ENCODE measurements around the gene DCLK1. TPM values are rescaled to one million over a fixed set of nuclear protein-coding genes. Genes with fewer than 3 reads are reported as not detected.

Gene DCLK1
- total RNA-seq, 1 experiment from 2014 or later: not detected

DNA sequence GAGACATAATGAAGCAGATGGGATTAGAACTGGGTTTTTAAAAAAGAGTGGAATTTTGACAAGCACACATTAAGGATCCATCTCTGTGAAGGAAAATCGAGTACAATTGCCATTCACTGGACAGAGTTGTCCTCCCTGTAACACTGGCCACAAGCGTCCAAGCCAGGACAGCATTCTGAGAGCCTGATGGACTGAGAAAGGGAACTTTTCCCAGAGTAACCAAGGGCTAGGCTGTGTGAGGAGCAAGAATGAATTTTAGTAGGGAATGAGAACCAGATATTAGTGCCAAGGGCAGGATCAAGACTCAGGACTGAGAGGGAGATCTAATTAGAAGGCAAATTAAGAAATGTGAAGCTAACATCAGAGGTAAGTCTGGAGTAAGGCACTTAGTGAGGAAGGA is 73.1 kb downstream of the DCLK1 start:
- in situ Hi-C loops (cut with HindIII; ENCODE audit: low pct_unique_long_range_greater_than_20kb, low sequenced_read_pairs): no loop called here
- no peak for ATAC-seq
- Histone ChIP-seq H3K36me3 (ENCODE audit: control insufficient read depth, insufficient read depth, low read length) (no peaks in the 10 kb centered on the region), H3K4me3 (ENCODE audit: low read depth in 2 of 2, low read length in 2 of 2) (no peak overlapping the region), H3K9me3 (ENCODE audit: control insufficient read depth, insufficient read depth, low read depth, low read length) (no peaks in the 10 kb centered on the region), H3K4me1 (ENCODE audit: control insufficient read depth, insufficient read depth, low read length) (no peaks in the 10 kb centered on the region), H3K27me3 (ENCODE audit: control insufficient read depth, insufficient read depth, low read length) (no peaks in the 10 kb centered on the region), H3K27ac (ENCODE audit: low read length) (no peak overlapping the region)
- ChIA-PET POLR2A (no interaction called here), CTCF (no interaction called here)
- TF ChIP-seq POLR2AphosphoS5 (IDR thresholded peaks at IDR 0.05; ENCODE audit: low read depth, low read length): no peak
- no peak for TF ChIP-seq SIN3A (IDR thresholded peaks at IDR 0.05; ENCODE audit: borderline replicate concordance, insufficient read depth, low read depth, low read length)
- no peak for DNase-seq (ENCODE audit: low read depth, low spot score)
- intact Hi-C loops (cut with micrococcal nuclease; ENCODE audit: unreplicated experiment): no loop called here
- BruUV-seq (replicated peaks): no TSS peak

DNA sequence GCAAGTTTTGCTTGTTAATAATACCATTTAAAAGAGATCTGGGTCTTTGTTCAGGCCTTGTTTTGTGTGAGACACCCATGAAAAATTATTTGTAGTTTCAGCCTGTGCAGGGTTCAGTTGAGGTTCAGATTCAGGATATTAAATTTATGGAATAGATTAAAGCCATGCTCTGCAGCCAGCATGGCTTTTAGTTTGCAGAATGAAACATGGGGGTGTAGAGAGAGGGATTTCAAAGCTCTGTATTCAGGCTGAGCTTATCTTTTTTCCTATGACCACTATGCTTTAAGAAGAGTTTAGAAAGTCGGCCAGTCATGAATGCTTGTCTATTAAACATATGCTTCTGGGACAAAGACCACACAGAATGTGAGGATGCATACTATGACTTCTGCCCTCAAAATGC is 73.6 kb downstream of the DCLK1 start:
- no peak for ATAC-seq
- Histone ChIP-seq H3K27me3 (ENCODE audit: control insufficient read depth, insufficient read depth, low read length) (no peaks in the 10 kb centered on the region), H3K4me3 (ENCODE audit: low read depth in 2 of 2, low read length in 2 of 2) (no peak overlapping the region), H3K36me3 (ENCODE audit: control insufficient read depth, insufficient read depth, low read length) (no peaks in the 10 kb centered on the region), H3K9me3 (ENCODE audit: control insufficient read depth, insufficient read depth, low read depth, low read length) (no peaks in the 10 kb centered on the region), H3K27ac (ENCODE audit: low read length) (no peak overlapping the region), H3K4me1 (ENCODE audit: control insufficient read depth, insufficient read depth, low read length) (no peaks in the 10 kb centered on the region)
- no peak for DNase-seq (ENCODE audit: low read depth, low spot score)
- intact Hi-C loops (cut with micrococcal nuclease; ENCODE audit: unreplicated experiment): no loop called here
- in situ Hi-C loops (cut with HindIII; ENCODE audit: low pct_unique_long_range_greater_than_20kb, low sequenced_read_pairs): no loop called here
- BruUV-seq (replicated peaks): no TSS peak
- CTCF ChIA-PET: no interaction called here
- POLR2A ChIA-PET: no interaction called here
- TF ChIP-seq, protein P1, sequence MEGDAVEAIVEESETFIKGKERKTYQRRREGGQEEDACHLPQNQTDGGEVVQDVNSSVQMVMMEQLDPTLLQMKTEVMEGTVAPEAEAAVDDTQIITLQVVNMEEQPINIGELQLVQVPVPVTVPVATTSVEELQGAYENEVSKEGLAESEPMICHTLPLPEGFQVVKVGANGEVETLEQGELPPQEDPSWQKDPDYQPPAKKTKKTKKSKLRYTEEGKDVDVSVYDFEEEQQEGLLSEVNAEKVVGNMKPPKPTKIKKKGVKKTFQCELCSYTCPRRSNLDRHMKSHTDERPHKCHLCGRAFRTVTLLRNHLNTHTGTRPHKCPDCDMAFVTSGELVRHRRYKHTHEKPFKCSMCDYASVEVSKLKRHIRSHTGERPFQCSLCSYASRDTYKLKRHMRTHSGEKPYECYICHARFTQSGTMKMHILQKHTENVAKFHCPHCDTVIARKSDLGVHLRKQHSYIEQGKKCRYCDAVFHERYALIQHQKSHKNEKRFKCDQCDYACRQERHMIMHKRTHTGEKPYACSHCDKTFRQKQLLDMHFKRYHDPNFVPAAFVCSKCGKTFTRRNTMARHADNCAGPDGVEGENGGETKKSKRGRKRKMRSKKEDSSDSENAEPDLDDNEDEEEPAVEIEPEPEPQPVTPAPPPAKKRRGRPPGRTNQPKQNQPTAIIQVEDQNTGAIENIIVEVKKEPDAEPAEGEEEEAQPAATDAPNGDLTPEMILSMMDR (IDR thresholded peaks at IDR 0.05): no peak
- TF ChIP-seq TCF7L2 (IDR thresholded peaks at IDR 0.05; ENCODE audit: low read depth, low read length) (no peak), POLR2AphosphoS5 (IDR thresholded peaks at IDR 0.05; ENCODE audit: low read depth, low read length) (no peak), SIN3A (IDR thresholded peaks at IDR 0.05; ENCODE audit: borderline replicate concordance, insufficient read depth, low read depth, low read length) (no peak)
- TF ChIP-seq, protein P2, sequence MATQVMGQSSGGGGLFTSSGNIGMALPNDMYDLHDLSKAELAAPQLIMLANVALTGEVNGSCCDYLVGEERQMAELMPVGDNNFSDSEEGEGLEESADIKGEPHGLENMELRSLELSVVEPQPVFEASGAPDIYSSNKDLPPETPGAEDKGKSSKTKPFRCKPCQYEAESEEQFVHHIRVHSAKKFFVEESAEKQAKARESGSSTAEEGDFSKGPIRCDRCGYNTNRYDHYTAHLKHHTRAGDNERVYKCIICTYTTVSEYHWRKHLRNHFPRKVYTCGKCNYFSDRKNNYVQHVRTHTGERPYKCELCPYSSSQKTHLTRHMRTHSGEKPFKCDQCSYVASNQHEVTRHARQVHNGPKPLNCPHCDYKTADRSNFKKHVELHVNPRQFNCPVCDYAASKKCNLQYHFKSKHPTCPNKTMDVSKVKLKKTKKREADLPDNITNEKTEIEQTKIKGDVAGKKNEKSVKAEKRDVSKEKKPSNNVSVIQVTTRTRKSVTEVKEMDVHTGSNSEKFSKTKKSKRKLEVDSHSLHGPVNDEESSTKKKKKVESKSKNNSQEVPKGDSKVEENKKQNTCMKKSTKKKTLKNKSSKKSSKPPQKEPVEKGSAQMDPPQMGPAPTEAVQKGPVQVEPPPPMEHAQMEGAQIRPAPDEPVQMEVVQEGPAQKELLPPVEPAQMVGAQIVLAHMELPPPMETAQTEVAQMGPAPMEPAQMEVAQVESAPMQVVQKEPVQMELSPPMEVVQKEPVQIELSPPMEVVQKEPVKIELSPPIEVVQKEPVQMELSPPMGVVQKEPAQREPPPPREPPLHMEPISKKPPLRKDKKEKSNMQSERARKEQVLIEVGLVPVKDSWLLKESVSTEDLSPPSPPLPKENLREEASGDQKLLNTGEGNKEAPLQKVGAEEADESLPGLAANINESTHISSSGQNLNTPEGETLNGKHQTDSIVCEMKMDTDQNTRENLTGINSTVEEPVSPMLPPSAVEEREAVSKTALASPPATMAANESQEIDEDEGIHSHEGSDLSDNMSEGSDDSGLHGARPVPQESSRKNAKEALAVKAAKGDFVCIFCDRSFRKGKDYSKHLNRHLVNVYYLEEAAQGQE (IDR thresholded peaks at IDR 0.05; ENCODE audit: insufficient read depth in 1 of 2, low read depth in 2 of 2, low read length in 1 of 2): no peak

DNA sequence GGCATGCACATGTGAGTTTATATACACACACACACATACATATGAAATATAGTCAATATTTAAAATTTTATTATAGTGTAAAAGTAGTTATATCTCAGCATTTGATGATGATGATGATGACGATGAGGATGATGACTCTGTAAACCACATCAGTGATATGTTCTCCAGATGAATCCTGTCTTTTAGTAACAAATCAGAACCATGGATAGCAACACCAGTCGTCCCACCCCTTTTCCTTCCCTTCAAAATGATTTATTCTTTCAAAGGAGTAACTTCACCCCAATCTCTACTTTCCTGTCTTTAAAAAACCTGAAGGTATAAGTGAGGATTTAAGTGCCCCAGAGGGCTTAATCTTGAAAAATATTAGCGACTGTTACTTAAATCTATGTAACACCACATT is 74.1 kb downstream of the DCLK1 start:
- CTCF ChIA-PET: no interaction called here
- POLR2A ChIA-PET: no interaction called here
- in situ Hi-C loops (cut with HindIII; ENCODE audit: low pct_unique_long_range_greater_than_20kb, low sequenced_read_pairs): no loop called here
- Histone ChIP-seq H3K27ac (ENCODE audit: low read length) (no peak overlapping the region), H3K9me3 (ENCODE audit: control insufficient read depth, insufficient read depth, low read depth, low read length) (no peaks in the 10 kb centered on the region), H3K27me3 (ENCODE audit: control insufficient read depth, insufficient read depth, low read length) (no peaks in the 10 kb centered on the region), H3K4me1 (ENCODE audit: control insufficient read depth, insufficient read depth, low read length) (no peaks in the 10 kb centered on the region), H3K4me3 (ENCODE audit: low read depth in 2 of 2, low read length in 2 of 2) (no peak overlapping the region), H3K36me3 (ENCODE audit: control insufficient read depth, insufficient read depth, low read length) (no peaks in the 10 kb centered on the region)
- DNase-seq (ENCODE audit: low read depth, low spot score) (no peak), ATAC-seq (no peak)
- intact Hi-C loops (cut with micrococcal nuclease; ENCODE audit: unreplicated experiment): no loop called here
- TF ChIP-seq TCF7L2 (IDR thresholded peaks at IDR 0.05; ENCODE audit: low read depth, low read length): no peak
- TF ChIP-seq, protein P2 (IDR thresholded peaks at IDR 0.05; ENCODE audit: insufficient read depth in 1 of 2, low read depth in 2 of 2, low read length in 1 of 2): peak in 1 of 2 experiments; percentile 67; a peak in 2 of 4 replicates
- no TSS peak for BruUV-seq (replicated peaks)
